CD4-positive, alpha-beta T cell treated with Interferon gamma for 1 hour (primary cell): ENCODE measurements around the gene PLEKHM2.
"Not testable (repeated sequence)": the region's sequence is repeated elsewhere in the genome, so short reads cannot be mapped to it uniquely, and the experiment has no call there.

Source experiments
- DNase-seq: peaks from one replicate; pipeline ENCODE4 v3.0.0-alpha.2; 2020

PLEKHM2 gene, protein sequence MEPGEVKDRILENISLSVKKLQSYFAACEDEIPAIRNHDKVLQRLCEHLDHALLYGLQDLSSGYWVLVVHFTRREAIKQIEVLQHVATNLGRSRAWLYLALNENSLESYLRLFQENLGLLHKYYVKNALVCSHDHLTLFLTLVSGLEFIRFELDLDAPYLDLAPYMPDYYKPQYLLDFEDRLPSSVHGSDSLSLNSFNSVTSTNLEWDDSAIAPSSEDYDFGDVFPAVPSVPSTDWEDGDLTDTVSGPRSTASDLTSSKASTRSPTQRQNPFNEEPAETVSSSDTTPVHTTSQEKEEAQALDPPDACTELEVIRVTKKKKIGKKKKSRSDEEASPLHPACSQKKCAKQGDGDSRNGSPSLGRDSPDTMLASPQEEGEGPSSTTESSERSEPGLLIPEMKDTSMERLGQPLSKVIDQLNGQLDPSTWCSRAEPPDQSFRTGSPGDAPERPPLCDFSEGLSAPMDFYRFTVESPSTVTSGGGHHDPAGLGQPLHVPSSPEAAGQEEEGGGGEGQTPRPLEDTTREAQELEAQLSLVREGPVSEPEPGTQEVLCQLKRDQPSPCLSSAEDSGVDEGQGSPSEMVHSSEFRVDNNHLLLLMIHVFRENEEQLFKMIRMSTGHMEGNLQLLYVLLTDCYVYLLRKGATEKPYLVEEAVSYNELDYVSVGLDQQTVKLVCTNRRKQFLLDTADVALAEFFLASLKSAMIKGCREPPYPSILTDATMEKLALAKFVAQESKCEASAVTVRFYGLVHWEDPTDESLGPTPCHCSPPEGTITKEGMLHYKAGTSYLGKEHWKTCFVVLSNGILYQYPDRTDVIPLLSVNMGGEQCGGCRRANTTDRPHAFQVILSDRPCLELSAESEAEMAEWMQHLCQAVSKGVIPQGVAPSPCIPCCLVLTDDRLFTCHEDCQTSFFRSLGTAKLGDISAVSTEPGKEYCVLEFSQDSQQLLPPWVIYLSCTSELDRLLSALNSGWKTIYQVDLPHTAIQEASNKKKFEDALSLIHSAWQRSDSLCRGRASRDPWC

DNA sequence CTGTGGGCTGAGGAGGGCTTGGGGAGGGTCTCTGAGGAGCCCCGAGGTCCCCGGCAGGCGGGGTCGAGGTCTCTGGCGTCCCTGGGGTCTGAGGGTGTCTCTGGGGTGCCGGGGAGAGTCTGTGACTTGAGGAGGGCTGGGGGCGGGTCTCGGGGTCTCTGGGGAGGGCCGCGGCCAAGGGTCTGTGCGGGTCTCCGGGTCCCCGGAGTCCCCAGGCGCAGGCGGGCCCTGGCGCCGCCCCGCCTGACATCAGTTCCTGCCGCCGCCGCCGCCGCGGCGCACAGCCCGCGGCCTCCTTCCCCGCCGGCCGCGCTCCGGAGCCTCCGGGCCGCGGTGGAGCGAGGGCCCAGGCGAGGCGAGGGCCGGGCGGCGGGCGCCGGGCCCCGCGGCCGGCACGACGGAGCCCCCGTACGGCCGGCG is at the start of gene PLEKHM2:
Gene PLEKHM2 (plus strand): TSS at position 279 of the 420 bp plus-strand sequence. CDS start 239 bp downstream, outside the sequence.
- DNase-seq = peak; percentile 67

DNA sequence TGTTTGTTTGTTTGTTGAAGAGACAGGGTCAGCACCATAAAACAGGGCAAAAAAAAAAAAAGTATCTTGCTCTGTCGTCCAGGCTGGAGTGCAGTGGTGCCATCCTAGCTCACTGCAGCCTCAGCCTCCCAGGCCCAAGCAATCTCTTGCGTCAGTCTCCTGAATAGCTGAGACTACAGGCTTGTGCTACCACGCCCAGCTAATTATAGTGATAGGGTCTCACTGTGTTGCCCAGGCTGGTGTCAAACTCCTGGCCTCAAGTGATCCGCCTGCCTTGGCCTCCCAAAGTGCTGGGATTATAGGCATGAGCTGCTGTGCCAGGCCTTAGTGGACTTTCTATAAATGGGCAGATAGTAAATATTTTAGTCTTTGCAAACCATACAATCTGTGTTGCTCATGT is 47.7 kb upstream of the PLEKHM2 start:
- no peak for DNase-seq

DNA sequence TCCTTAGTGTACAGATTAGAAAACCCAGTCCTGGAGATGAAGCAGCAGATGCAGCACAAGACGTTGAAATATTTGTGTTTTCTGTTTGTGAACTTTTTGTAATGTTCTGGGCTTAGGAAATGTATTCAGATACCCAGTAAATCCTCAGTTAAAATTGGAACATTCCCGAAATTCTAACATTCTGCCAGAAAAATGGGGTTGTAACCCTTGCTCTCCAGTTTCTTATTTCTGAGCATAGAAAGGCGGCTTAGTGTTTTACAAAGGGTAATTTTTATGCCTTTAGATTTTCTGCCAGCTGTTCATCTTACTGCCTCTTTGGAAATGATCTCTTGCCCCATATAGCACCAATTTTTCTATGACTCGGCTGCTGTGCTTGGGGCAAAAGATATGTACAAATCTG is 46.3 kb upstream of the PLEKHM2 start:
- no peak for DNase-seq

DNA sequence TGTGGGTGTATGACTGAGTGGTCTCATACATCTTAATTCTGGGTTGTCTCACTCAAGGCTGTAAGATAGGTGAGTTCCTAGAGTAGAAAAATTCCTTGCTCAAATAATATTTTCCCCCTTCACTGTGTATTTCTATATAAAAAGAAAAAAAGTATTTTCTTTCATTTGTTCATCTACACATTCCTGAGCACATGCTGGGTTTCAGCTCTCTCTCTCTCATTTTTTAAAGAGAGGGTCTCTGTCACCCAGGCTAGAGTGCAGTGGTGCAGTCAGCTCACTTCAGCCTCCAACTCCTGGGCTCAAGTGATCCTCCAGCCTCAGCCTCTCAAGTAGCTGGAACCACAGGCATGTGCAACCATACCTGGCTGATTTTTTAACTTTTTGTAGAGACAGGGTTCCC is 44.9 kb upstream of the PLEKHM2 start:
- DNase-seq = no peak

DNA sequence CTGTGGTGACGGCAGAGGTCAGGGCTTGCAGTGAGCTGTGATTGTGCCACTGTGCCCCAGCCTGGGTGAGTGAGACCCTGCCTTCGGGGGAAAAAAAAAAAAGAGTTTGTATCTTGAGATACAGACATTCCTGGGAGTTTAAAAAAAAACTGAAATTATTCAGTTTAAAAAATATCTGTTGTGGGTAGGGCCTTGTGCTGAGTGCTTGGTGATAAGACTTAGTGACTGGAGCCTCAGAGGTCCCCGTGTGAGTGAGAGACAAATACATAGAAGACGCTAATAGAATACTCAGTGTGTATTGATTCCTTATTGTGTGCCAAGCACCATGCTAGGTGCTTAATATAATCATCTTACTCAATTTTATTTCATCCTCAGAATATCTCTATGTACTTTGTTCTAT is 44.2 kb upstream of the PLEKHM2 start:
- DNase-seq = no peak

DNA sequence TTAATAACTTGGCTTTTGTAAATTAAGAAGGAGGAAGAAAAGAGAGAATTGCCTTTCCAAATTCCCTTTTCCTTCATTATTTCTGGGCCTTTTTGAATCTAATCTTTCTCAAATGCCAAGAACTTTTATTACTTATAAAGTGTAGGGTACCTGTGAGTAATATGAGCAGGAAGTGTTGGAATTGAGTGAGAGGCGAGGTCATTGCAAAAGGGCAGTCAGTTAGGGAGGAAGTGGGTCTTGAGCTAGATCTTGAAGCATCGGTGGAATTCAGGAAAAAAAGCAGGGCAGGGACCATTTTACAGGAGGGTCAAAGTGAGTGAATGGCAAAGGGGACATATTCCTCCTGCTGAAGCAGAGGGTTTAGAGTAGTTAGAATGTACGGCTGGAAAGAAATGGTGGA is 43.5 kb upstream of the PLEKHM2 start:
- DNase-seq = no peak

DNA sequence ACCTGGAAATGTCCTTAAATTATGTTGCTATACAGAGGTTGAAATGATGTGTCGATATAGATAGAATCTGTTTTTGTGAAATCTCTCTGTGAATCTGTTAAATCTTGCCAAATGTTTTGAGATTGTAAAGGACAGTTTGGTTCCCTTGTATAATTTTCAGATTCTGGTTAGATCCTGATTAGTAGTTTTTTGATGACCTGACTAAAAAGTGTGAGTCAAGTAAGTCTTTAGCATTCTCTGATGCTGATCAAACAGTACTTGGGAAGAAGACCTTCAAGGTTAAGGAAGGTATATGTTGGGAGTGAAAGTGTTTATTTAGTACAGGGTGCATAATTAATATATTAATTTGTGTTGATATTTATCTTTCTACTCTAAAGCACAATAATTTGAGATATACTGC is 34.2 kb upstream of the PLEKHM2 start:
- DNase-seq = no peak

- no peak for DNase-seq
Observed at GRCh38 chr1:15650433-15650832, 33.7 kb upstream of the PLEKHM2 start.

GRCh38 chr1:15652130-15652529 is 32.0 kb upstream of the PLEKHM2 start:
- DNase-seq = not testable (repeated sequence)

- DNase-seq = no peak
Observed at GRCh38 chr1:15654091-15654690, 29.9 kb upstream of the PLEKHM2 start.

DNA sequence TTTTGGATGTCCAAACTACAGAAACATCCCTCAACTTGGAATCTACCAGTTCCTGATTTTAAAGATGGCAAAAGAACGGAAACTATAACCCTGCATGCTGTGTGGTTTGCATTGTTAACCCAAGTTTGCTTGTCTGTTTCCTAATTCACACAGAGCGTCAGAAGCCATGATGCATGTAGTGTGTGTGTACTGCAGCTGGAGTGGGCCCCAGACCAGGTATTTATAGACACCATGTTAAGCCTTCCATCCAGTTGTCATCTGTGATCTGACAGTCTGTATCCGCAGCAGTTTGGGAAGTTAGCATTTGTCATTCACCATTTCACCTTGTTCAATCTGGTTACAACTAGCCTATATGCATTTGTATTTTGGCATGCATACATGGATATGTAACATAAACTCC is 27.7 kb upstream of the PLEKHM2 start:
- no peak for DNase-seq

GRCh38 chr1:15657021-15657420 is 27.1 kb upstream of the PLEKHM2 start:
- no peak for DNase-seq

DNA sequence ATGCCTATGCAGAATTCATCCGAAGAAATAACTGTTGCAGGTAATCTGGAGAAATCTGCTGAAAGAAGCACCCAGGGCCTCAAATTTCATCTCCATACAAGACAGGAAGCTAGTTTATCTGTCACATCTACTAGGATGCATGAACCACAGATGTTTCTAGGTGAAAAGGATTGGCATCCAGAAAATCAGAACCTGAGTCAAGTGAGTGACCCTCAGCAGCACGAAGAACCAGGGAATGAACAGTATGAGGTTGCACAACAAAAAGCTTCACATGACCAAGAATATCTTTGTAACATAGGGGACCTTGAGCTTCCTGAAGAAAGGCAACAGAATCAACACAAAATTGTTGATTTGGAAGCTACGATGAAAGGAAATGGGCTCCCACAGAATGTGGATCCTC is 24.0 kb upstream of the PLEKHM2 start:
- DNase-seq = no peak

- no peak for DNase-seq
Observed at GRCh38 chr1:15662477-15662876, 21.6 kb upstream of the PLEKHM2 start.

GRCh38 chr1:15663925-15664324 is 20.2 kb upstream of the PLEKHM2 start:
- DNase-seq = no peak

DNA sequence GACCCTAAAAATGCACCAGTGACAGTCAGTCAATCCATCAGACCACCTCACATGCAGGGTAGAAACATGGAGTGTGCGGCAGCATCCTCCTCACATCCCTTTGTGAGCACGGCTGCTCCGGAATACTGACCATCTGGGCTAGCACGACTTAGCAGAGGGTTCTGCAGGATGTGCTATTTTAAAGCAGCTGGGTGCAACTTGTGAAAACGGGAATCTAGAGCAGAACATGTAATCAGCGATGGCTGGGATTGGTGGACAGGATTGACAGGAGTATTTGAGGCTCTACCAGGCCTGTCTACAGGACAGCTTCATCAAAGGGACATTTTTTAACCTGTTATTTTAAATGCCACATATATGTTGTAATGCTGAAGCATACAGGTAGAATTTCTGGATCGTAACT is 16.8 kb upstream of the PLEKHM2 start:
- DNase-seq = no peak

- DNase-seq = no peak
Observed at GRCh38 chr1:15668089-15668754, 15.9 kb upstream of the PLEKHM2 start.

DNA sequence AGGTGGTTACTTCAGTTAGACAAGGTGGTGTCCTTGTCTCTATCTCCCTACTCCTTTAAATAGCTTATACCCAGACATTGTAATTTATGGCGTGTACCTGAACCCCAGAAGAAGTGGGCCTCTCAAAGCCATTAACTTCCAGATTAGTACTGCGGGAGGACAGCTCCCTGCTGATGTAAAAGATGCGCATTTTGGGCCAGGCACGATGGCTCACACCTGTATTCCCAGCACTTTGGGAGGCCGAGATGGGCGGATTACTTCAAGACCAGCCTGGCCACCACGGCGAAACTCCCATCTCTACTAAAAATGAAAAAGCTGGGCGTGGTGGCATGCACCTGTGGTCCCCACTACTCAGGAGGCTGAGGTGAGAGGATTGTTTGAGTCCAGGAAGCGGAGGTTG is 15.0 kb upstream of the PLEKHM2 start:
- DNase-seq = no peak

DNA sequence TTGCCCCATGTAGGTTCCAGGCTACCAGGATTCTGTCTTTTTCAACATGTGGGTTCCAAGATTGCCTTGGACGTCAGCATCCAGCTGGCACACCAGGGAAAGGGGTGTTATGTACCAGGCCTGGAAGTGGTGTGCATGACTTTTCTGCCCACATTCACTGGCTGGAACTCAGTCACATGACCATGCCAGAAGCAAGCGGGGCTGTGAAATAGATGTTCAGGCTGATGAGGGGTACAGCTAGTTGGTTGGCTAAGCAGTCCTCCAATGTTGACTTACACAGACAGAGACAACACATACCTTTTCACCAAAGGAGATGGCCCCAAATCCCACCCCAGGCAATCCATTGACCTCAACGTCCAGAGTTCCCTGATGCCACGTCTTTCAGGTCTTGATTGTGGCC is 14.3 kb upstream of the PLEKHM2 start:
- DNase-seq = no peak

GRCh38 chr1:15671430-15671829 is 12.7 kb upstream of the PLEKHM2 start:
- no peak for DNase-seq

- no peak for DNase-seq
Observed at GRCh38 chr1:15674386-15675159, 9.5 kb upstream of the PLEKHM2 start.

- no peak for DNase-seq
Observed at GRCh38 chr1:15676010-15676409, 8.1 kb upstream of the PLEKHM2 start.
